ENCODE data around the gene HEG1. TPM values are rescaled to one million over a fixed set of nuclear protein-coding genes. Genes with fewer than 3 reads are reported as not detected.
"Not testable (repeated sequence)": the region's sequence is repeated elsewhere in the genome, so short reads cannot be mapped to it uniquely, and the experiment has no call there.

The HEG1 gene
- total RNA-seq, 4 donors from 2014 or later = 55.9 to 85.5 (median 78.9) TPM

GRCh38 chr3:124963755-124964154, 92.0 kb downstream of the HEG1 start:
- ATAC-seq = no peak

DNA sequence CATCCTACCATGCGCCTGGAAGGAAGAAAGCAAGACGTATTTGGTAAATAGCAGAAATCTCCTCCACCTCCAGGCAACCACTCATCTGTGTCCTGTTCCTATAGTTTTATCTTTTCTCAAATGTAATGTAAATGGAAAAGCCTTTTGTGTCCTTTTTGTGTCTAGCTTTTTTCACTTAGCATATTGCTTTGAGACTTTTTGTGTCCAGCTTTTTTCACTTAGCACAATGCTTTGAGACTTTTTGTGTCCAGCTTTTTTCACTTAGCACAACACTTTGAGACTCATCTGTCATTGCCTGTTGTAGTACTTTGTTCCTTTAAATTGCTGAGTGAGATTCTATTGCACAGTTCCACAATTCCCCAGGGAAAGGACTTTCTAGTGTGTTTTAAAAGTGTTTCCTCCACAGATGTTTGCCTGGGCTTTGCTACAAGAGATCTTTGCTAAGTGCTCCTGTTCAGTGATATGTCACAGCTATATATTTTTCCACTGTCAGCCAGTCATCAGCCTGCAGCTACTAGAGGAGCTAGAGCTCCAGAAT, 93.3 kb downstream of the HEG1 start:
- H3K27ac ChIP-seq = no peak overlapping the region
- no peaks in the 10 kb centered on the region for H3K27me3 ChIP-seq
- WGBS, 2 donors (ENCODE audit: low coverage in 1 of 2) = 95 to 98% methylated on average over 2 of the region's 2 CpGs
- H3K9me3 ChIP-seq = peaks cover 0 to 8% (median 0%) of the 10 kb centered on the region in 3 donors
- peaks cover 0 to 11% (median 0%) of the 10 kb centered on the region in 3 donors for H3K4me1 ChIP-seq
- no peak for ATAC-seq
- no peaks in the 10 kb centered on the region for H3K36me3 ChIP-seq
- no peak for TF ChIP-seq EP300 (IDR thresholded peaks at IDR 0.05)
- no peak for TF ChIP-seq POLR2AphosphoS5 (IDR thresholded peaks at IDR 0.05)
- TF ChIP-seq, protein P1, sequence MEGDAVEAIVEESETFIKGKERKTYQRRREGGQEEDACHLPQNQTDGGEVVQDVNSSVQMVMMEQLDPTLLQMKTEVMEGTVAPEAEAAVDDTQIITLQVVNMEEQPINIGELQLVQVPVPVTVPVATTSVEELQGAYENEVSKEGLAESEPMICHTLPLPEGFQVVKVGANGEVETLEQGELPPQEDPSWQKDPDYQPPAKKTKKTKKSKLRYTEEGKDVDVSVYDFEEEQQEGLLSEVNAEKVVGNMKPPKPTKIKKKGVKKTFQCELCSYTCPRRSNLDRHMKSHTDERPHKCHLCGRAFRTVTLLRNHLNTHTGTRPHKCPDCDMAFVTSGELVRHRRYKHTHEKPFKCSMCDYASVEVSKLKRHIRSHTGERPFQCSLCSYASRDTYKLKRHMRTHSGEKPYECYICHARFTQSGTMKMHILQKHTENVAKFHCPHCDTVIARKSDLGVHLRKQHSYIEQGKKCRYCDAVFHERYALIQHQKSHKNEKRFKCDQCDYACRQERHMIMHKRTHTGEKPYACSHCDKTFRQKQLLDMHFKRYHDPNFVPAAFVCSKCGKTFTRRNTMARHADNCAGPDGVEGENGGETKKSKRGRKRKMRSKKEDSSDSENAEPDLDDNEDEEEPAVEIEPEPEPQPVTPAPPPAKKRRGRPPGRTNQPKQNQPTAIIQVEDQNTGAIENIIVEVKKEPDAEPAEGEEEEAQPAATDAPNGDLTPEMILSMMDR (IDR thresholded peaks at IDR 0.05) = no peak
- no peak overlapping the region for H3K4me3 ChIP-seq

More at GRCh38 chr3:124963755-124964154, 92.0 kb downstream of the HEG1 start:
- Histone ChIP-seq H3K4me1 (peaks cover 0 to 23% (median 0%) of the 10 kb centered on the region in 3 donors), H3K36me3 (peaks cover 0 to 12% of the 10 kb centered on the region in 2 donors), H3K4me3 (no peak overlapping the region), H3K9me3 (peaks cover 0 to 8% (median 0%) of the 10 kb centered on the region in 3 donors), H3K27ac (no peak overlapping the region), H3K27me3 (no peaks in the 10 kb centered on the region)
- 63 to 88% methylated on average over 2 to 3 of the region's 3 CpGs for WGBS, 2 donors (ENCODE audit: low coverage in 1 of 2)
- no peak for TF ChIP-seq POLR2A (IDR thresholded peaks at IDR 0.05)
- no peak for TF ChIP-seq POLR2AphosphoS5 (IDR thresholded peaks at IDR 0.05)
- TF ChIP-seq, protein P1 (IDR thresholded peaks at IDR 0.05) = no peak
- no peak for TF ChIP-seq EP300 (IDR thresholded peaks at IDR 0.05)

DNA sequence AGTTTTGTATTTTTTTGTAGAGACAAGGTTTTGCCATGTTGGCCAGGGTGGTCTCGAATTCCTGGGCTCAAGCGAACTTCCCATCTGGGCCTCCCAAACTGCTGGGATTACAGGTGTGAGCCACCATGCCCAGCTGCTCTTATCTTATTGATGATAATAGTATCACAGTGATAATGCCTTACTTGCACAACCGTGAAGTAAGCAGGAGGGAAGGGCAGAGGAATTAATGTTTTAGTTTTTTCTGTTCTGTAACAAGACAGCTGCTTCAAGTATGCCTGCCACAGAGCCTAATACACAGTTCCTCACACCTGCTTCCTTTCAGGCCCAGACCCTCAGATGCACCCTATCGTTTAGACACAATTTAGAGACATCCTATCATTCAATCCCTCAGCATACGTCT, 95.1 kb downstream of the HEG1 start:
- TF ChIP-seq POLR2AphosphoS5 (IDR thresholded peaks at IDR 0.05) (no peak), EP300 (IDR thresholded peaks at IDR 0.05) (no peak), POLR2A (IDR thresholded peaks at IDR 0.05) (no peak)
- TF ChIP-seq, protein P1 (IDR thresholded peaks at IDR 0.05) = no peak

DNA sequence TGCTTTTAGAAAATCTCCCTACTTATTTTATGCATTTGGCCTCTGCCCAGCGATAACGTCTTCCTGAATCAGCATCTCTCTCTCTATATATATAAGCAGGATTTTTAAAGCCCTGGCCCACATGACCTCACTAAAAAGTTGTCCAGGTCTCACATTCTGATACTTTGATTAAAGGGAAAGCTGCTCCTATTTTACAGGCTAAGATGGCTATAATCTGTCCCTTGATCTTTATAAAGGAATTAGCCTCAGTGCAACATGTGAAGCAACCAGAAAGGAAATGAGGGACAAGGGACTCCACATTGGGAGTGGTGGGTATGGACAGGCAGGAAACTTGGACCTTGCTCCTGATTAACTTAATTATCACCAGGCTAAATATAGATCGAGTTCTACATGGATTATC, 95.7 kb downstream of the HEG1 start:
- Histone ChIP-seq H3K4me3 (no peak overlapping the region), H3K27me3 (no peaks in the 10 kb centered on the region), H3K9me3 (peaks cover 0 to 8% (median 0%) of the 10 kb centered on the region in 3 donors), H3K36me3 (no peaks in the 10 kb centered on the region), H3K27ac (no peak overlapping the region), H3K4me1 (peaks cover 0 to 8% (median 0%) of the 10 kb centered on the region in 3 donors)
- ATAC-seq = no peak
- WGBS, 2 donors (ENCODE audit: low coverage in 1 of 2) = 51 to 56% methylated on average over 2 to 3 of the region's 3 CpGs
- no peak for TF ChIP-seq POLR2AphosphoS5 (IDR thresholded peaks at IDR 0.05)
- TF ChIP-seq POLR2A (IDR thresholded peaks at IDR 0.05) = no peak
- TF ChIP-seq EP300 (IDR thresholded peaks at IDR 0.05) = no peak
- TF ChIP-seq, protein P1 (IDR thresholded peaks at IDR 0.05) = no peak

More for the DNA sequence above, 95.1 kb downstream of the HEG1 start:
- no peak overlapping the region for H3K4me3 ChIP-seq
- H3K4me1 ChIP-seq = peaks cover 0 to 11% (median 0%) of the 10 kb centered on the region in 3 donors
- no peak overlapping the region for H3K27ac ChIP-seq
- no peaks in the 10 kb centered on the region for H3K36me3 ChIP-seq
- peaks cover 0 to 8% (median 0%) of the 10 kb centered on the region in 3 donors for H3K9me3 ChIP-seq
- no peak for ATAC-seq
- no peaks in the 10 kb centered on the region for H3K27me3 ChIP-seq
- 57 to 79% methylated on average over 4 to 5 of the region's 5 CpGs for WGBS, 2 donors (ENCODE audit: low coverage in 1 of 2)

GRCh38 chr3:124957951-124958350, 97.8 kb downstream of the HEG1 start:
- H3K4me3 ChIP-seq, ATAC-seq, H3K27ac ChIP-seq, H3K36me3 ChIP-seq, H3K9me3 ChIP-seq, H3K4me1 ChIP-seq, H3K27me3 ChIP-seq: not testable (repeated sequence)
- WGBS, 2 donors (ENCODE audit: low coverage in 1 of 2) = 79 to 100% methylated on average over 2 of the region's 4 CpGs

Measured in gastroesophageal sphincter (tissue), 4 donors.